Lung (tissue), 12 donors: Measurements from ENCODE around the gene SLC44A5. TPM values are rescaled to one million over a fixed set of nuclear protein-coding genes. Genes with fewer than 3 reads are reported as not detected.

Experiments
- ATAC-seq: fragments of 200-7000 bp; cut with Tn5 transposase; one replicate; pipeline ENCODE4 v1.9.1; 2020; ENCODE audit warnings: moderate number of reproducible peaks; ENCODE audit not compliant: insufficient read depth, low FRiP score
- DNase-seq, 3 donors: peaks; one replicate each; pipeline ENCODE4 v3.0.0-alpha.2; 2013 to 2017
- H3K27ac ChIP-seq, 2 donors: one replicate each; pipeline ENCODE4 v1.5.1; 2013; ENCODE audit warnings: mild to moderate bottlenecking in 2 of 2, moderate library complexity in 2 of 2, control low read depth in 1 of 2, inconsistent platforms in 1 of 2, low read depth in 1 of 2, low read length in 1 of 2
- H3K27me3 ChIP-seq, 3 donors: one replicate each; pipeline ENCODE4 v1.5.1; 2013; ENCODE audit warnings: low read length in 2 of 3; ENCODE audit not compliant: control insufficient read depth in 3 of 3, insufficient read depth in 3 of 3
- H3K36me3 ChIP-seq, 4 donors: one replicate each; pipeline ENCODE4 v1.5.1; 2013; ENCODE audit warnings: low read length in 4 of 4, mild to moderate bottlenecking in 1 of 4, moderate library complexity in 1 of 4; ENCODE audit not compliant: control insufficient read depth in 4 of 4, insufficient read depth in 4 of 4
- H3K4me1 ChIP-seq, 5 donors: one replicate each; pipeline ENCODE4 v1.5.1; 2013; ENCODE audit warnings: low read length in 5 of 5, mild to moderate bottlenecking in 2 of 5, moderate library complexity in 1 of 5; ENCODE audit not compliant: control insufficient read depth in 5 of 5, insufficient read depth in 5 of 5
- H3K4me3 ChIP-seq: one replicate; pipeline ENCODE4 v1.5.1; 2013; ENCODE audit warnings: mild to moderate bottlenecking, control low read depth, moderate library complexity
- H3K9ac ChIP-seq, 2 donors: one replicate each; pipeline ENCODE4 v1.5.1; 2013; ENCODE audit warnings: low read length in 2 of 2, control low read depth in 1 of 2; ENCODE audit not compliant: insufficient read depth in 1 of 2
- H3K9me3 ChIP-seq, 4 donors: one replicate each; pipeline ENCODE4 v1.5.1; 2013; ENCODE audit warnings: low read length in 3 of 4, mild to moderate bottlenecking in 1 of 4, moderate library complexity in 1 of 4; ENCODE audit not compliant: control insufficient read depth in 4 of 4, insufficient read depth in 3 of 4
- WGBS, 2 donors: extraction: QIAGEN DNeasy Blood & Tissue Kit; methylation state at CpG; one replicate each; pipeline ENCODE4 v1.1.7; 2013; 5-methylcytosine and 5-hydroxymethylcytosine counted together
- polyA plus RNA-seq, 2 donors: library from polyadenylated mRNA; stranded (reverse); fragments of 200-250 nt; gene quantifications; one replicate each; pipeline ENCODE4 v1.2.1, GENCODE V29; 2013
- total RNA-seq, 2 donors: library from RNA; depleted of rRNA in 1 of 2; stranded (reverse); fragments of >200 nt in 1 of 2; gene quantifications; one replicate each; pipeline ENCODE4 v1.2.1, GENCODE V29; 2014 to 2021
- TF ChIP-seq, protein P1 (sequence below): IDR thresholded peaks from 2 replicates; pipeline ENCODE4 v1.5.1; 2012; ENCODE audit warnings: mild to moderate bottlenecking; ENCODE audit errors: control extremely low read depth, extremely low read depth
- donor health status: control.
- donor health status: control.
- donor health status: Bipolar disorder and iron deficiency.
- donor health status: healthy.
- donor health status: DM: yes; HTN: yes; CAD: no.

The SLC44A5 gene
- total and polyA plus RNA-seq, 4 donors: 0.10 to 1.6 (median 0.43) TPM

DNA sequence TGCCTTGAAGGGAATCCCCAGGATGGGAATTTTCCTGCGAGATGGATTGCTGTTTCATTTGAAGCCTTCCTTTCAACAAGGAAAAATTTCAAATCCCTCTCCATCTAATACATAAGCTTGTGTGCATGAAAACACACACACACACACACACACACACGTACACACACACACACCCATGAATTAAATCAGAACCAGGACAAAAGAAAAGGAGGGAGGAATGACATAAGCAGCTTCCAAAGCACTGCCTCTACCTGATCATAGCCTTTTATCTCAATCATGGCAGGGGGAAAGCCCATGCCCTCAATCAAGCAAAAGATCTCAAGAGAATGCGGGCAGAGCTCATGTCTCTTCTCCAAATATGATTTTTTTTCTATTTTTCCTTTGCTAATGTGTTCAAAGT is 139.7 kb downstream of the SLC44A5 start:
- no peaks in the 10 kb centered on the region for H3K4me1 ChIP-seq
- no peaks in the 10 kb centered on the region for H3K27me3 ChIP-seq
- H3K27ac ChIP-seq: no peak overlapping the region
- ATAC-seq: no peak
- 76 to 83% methylated on average over 3 of the region's 3 CpGs for WGBS, 2 donors
- H3K4me3 ChIP-seq: no peak overlapping the region
- no peak overlapping the region for H3K9ac ChIP-seq
- H3K9me3 ChIP-seq: no peaks in the 10 kb centered on the region
- no peaks in the 10 kb centered on the region for H3K36me3 ChIP-seq
- DNase-seq: no peak
- TF ChIP-seq, protein P1, sequence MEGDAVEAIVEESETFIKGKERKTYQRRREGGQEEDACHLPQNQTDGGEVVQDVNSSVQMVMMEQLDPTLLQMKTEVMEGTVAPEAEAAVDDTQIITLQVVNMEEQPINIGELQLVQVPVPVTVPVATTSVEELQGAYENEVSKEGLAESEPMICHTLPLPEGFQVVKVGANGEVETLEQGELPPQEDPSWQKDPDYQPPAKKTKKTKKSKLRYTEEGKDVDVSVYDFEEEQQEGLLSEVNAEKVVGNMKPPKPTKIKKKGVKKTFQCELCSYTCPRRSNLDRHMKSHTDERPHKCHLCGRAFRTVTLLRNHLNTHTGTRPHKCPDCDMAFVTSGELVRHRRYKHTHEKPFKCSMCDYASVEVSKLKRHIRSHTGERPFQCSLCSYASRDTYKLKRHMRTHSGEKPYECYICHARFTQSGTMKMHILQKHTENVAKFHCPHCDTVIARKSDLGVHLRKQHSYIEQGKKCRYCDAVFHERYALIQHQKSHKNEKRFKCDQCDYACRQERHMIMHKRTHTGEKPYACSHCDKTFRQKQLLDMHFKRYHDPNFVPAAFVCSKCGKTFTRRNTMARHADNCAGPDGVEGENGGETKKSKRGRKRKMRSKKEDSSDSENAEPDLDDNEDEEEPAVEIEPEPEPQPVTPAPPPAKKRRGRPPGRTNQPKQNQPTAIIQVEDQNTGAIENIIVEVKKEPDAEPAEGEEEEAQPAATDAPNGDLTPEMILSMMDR: no peak

GRCh38 chr1:75470448-75470847 is 140.5 kb downstream of the SLC44A5 start:
- H3K4me1 ChIP-seq: no peaks in the 10 kb centered on the region
- H3K27ac ChIP-seq: no peak overlapping the region
- no peaks in the 10 kb centered on the region for H3K9me3 ChIP-seq
- TF ChIP-seq, protein P1: no peak
- no peaks in the 10 kb centered on the region for H3K36me3 ChIP-seq
- no peak overlapping the region for H3K4me3 ChIP-seq
- no peak for DNase-seq
- H3K9ac ChIP-seq: no peak overlapping the region
- WGBS, 2 donors: 78 to 84% methylated on average over 6 of the region's 6 CpGs
- ATAC-seq: no peak
- H3K27me3 ChIP-seq: no peaks in the 10 kb centered on the region

GRCh38 chr1:75469586-75470173 is 141.2 kb downstream of the SLC44A5 start:
- H3K9me3 ChIP-seq: no peaks in the 10 kb centered on the region
- H3K27me3 ChIP-seq: no peaks in the 10 kb centered on the region
- H3K4me1 ChIP-seq: no peaks in the 10 kb centered on the region
- no peaks in the 10 kb centered on the region for H3K36me3 ChIP-seq
- H3K27ac ChIP-seq: no peak overlapping the region
- ATAC-seq (no peak), DNase-seq (no peak)
- 72% methylated on average over 7 of the region's 7 CpGs for WGBS, 2 donors
- TF ChIP-seq, protein P1: no peak
- H3K4me3 ChIP-seq: no peak overlapping the region
- H3K9ac ChIP-seq: no peak overlapping the region

GRCh38 chr1:75461808-75462325 is 149.0 kb downstream of the SLC44A5 start:
- TF ChIP-seq, protein P1: no peak
- H3K27ac ChIP-seq: no peak overlapping the region
- WGBS, 2 donors: 86 to 87% methylated on average over 3 of the region's 3 CpGs
- DNase-seq (no peak), ATAC-seq (no peak)
- H3K36me3 ChIP-seq: no peaks in the 10 kb centered on the region
- H3K4me1 ChIP-seq: no peaks in the 10 kb centered on the region
- H3K4me3 ChIP-seq: no peak overlapping the region
- H3K27me3 ChIP-seq: no peaks in the 10 kb centered on the region
- no peaks in the 10 kb centered on the region for H3K9me3 ChIP-seq
- H3K9ac ChIP-seq: no peak overlapping the region
